D721Med (cell line): ENCODE data around the gene CLTCL1.
"Not testable (repeated sequence)": the region's sequence is repeated elsewhere in the genome, so short reads cannot be mapped to it uniquely, and the experiment has no call there.

Source experiments
- DNase-seq: peaks from one replicate; pipeline ENCODE4 v3.0.0; 2011; ENCODE audit warnings: low spot score; ENCODE audit not compliant: insufficient read length
- FAIRE-seq: peaks from 2 replicates; lab custom pipeline; 2011; peaks lifted over from hg19 to GRCh38; lab: Jason Lieb, UNC
- TF ChIP-seq, protein P1 (sequence below): IDR thresholded peaks from 2 replicates; pipeline ENCODE4 v1.5.1; 2012; ENCODE audit warnings: mild to moderate bottlenecking, control low read depth; ENCODE audit not compliant: insufficient read depth; ENCODE audit errors: missing control alignments

The CLTCL1 gene

DNA sequence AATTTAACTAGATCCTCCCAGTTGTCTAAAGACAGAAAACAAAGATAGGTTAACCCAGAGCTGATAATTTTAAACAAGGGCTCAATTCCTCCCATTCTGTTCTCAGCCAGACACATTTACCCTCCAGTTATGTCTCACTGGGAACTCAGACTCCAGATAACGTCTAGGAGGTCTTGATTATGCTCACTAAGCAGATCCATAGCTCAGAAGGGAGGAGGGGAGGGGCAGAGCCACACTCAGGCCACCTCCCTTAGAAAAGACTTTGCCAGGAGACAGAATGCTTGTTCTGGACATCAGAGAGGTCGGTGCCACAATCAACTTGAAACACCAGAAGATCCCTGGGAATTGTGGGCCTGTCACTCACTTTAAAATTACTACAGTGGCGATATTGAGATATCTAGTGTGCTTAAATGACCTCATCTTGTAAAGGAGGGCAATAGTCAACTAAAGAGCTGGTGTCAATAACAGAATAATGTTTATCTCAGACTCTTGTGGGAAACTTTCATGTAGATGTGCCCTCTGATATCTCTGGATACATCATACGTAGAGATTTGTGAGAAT lies 83.2 kb downstream of the CLTCL1 start:
- TF ChIP-seq, protein P1, sequence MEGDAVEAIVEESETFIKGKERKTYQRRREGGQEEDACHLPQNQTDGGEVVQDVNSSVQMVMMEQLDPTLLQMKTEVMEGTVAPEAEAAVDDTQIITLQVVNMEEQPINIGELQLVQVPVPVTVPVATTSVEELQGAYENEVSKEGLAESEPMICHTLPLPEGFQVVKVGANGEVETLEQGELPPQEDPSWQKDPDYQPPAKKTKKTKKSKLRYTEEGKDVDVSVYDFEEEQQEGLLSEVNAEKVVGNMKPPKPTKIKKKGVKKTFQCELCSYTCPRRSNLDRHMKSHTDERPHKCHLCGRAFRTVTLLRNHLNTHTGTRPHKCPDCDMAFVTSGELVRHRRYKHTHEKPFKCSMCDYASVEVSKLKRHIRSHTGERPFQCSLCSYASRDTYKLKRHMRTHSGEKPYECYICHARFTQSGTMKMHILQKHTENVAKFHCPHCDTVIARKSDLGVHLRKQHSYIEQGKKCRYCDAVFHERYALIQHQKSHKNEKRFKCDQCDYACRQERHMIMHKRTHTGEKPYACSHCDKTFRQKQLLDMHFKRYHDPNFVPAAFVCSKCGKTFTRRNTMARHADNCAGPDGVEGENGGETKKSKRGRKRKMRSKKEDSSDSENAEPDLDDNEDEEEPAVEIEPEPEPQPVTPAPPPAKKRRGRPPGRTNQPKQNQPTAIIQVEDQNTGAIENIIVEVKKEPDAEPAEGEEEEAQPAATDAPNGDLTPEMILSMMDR: no peak
- no peak for DNase-seq
- no peak for FAIRE-seq

- no peak for DNase-seq
- TF ChIP-seq, protein P1: no peak
- FAIRE-seq: no peak
Measured at GRCh38 chr22:19207884-19208283, 83.6 kb downstream of the CLTCL1 start.

DNA sequence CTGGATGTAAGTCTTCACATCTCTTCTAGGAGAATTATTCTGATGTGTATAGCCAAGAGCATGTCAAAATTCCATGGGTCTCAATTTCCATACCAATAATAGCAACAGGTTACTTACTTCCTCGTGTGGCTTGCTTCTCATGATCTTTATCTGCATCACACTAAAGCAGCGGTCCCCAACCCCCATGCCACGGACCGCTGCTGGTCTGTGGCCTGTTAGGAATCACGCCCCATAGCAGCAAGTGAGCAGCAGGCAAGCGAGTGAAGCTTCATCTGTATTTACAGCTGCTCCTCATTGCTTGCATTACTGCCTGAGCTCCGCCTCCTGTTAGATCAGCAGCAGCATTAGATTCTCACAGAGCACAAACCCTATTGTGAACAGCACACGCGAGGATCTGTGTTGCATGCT lies 84.1 kb downstream of the CLTCL1 start:
- TF ChIP-seq, protein P1: no peak
- FAIRE-seq (no peak), DNase-seq (no peak)

DNA sequence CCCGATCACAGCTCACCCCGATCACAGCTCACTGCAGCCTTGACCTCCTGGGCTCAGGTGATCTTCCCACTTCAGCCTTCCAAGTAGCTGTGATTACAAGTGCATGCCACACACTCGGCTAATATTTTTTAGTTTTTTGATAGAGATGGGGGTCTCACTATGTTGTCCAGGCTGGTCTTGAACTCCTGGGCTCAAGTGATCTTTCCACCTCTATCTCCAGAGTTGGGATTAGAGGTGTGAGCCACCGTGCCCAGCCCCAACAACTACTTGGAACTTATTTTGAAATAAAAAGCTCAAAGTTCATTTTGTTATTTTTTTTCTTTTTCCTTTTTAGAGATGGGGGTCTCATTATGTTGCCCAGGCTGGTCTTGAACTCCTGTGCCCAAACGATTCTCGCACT lies 85.2 kb downstream of the CLTCL1 start:
- FAIRE-seq (no peak), DNase-seq (no peak)
- TF ChIP-seq, protein P1: no peak

DNA sequence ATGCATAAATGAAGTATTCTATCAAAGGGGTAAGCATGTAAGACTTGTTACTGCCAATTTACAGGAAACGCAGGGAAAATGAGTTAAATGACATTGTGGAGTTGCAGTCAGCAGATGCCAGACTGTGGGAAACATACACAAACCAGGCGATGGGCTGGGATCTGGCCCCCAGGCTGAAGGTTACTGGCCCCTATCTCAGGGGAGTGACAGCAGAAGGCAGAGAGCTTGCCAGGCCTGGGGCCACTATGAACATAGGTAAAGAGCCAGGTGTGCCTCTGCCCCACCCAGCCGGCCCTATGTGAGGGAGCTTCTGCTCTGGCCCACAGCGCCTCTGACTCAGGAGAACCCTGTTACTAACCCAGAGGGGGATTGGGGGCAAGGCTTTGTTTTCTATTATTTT lies 86.9 kb downstream of the CLTCL1 start:
- DNase-seq (no peak), FAIRE-seq (no peak)
- TF ChIP-seq, protein P1: no peak

GRCh38 chr22:19203834-19204233 lies 87.7 kb downstream of the CLTCL1 start:
- TF ChIP-seq, protein P1: no peak
- no peak for DNase-seq
- no peak for FAIRE-seq

- not testable (repeated sequence) for FAIRE-seq, DNase-seq
Measured at GRCh38 chr22:19202799-19203186, 88.7 kb downstream of the CLTCL1 start.
